SJCRH30 (cell line): ENCODE data around the gene HOXB6. TPM values are rescaled to one million over a fixed set of nuclear protein-coding genes. Genes with fewer than 3 reads are reported as not detected.

ENCODE experiments used
- DNase-seq, 2 experiments: peaks; one replicate each; pipeline ENCODE4 v3.0.0-alpha.2; 2015 to 2020
- H3K27ac ChIP-seq: fragments of 250-450 bp; sonication (Bioruptor Pico); 2 replicates; pipeline ENCODE4 v1.5.1; 2020; ENCODE audit warnings: mild to moderate bottlenecking, moderate library complexity
- H3K27me3 ChIP-seq: fragments of 250-450 bp; sonication (Bioruptor Pico); 2 replicates; pipeline ENCODE4 v1.5.1; 2020; ENCODE audit warnings: mild to moderate bottlenecking, moderate library complexity
- H3K36me3 ChIP-seq: fragments of 250-450 bp; sonication (Bioruptor Pico); 2 replicates; pipeline ENCODE4 v1.5.1; 2020; ENCODE audit warnings: mild to moderate bottlenecking, moderate library complexity
- H3K4me1 ChIP-seq: fragments of 250-450 bp; sonication (Bioruptor Pico); 2 replicates; pipeline ENCODE4 v1.5.1; 2020; ENCODE audit warnings: mild to moderate bottlenecking, moderate library complexity
- H3K4me3 ChIP-seq: fragments of 250-450 bp; sonication (Bioruptor Pico); 2 replicates; pipeline ENCODE4 v1.5.1; 2020; ENCODE audit warnings: mild to moderate bottlenecking, moderate library complexity
- H3K9me3 ChIP-seq: fragments of 250-450 bp; sonication (Bioruptor Pico); replicated peaks from 2 replicates; pipeline ENCODE4 v1.5.1; 2020; ENCODE audit warnings: mild to moderate bottlenecking, moderate library complexity
- total RNA-seq: library from RNA; depleted of rRNA; stranded (reverse); fragments of >200 nt; shearing (Covaris generic); gene quantifications from 2 replicates; pipeline ENCODE4 v1.2.3, GENCODE V29; 2014; rRNA removed

Gene HOXB6
- total RNA-seq, 1 experiment from 2014 or later = 7.5 TPM

GRCh38 chr17:48551596-48552465, 53.0 kb downstream of the HOXB6 start:
- no peaks in the 10 kb centered on the region for H3K9me3 ChIP-seq
- DNase-seq = no peak
- peaks cover 21% of the 10 kb centered on the region for H3K4me1 ChIP-seq
- peaks cover 10% of the 10 kb centered on the region; the same call in 1 of the 2 replicates for H3K36me3 ChIP-seq
- no peak overlapping the region for H3K27ac ChIP-seq
- H3K27me3 ChIP-seq = no peaks in the 10 kb centered on the region
- no peak overlapping the region for H3K4me3 ChIP-seq

- H3K27ac ChIP-seq = no peak overlapping the region
- no peaks in the 10 kb centered on the region for H3K27me3 ChIP-seq
These were observed 53.6 kb downstream of the HOXB6 start for GRCh38 chr17:48551214-48551555.

GRCh38 chr17:48550502-48551213, 54.1 kb downstream of the HOXB6 start:
- no peak for DNase-seq
- Histone ChIP-seq H3K9me3 (no peaks in the 10 kb centered on the region), H3K27ac (no peak overlapping the region), H3K4me1 (peaks cover 13% of the 10 kb centered on the region), H3K36me3 (peaks cover 10% of the 10 kb centered on the region; the same call in 1 of the 2 replicates), H3K27me3 (no peaks in the 10 kb centered on the region), H3K4me3 (no peak overlapping the region)

More at GRCh38 chr17:48551214-48551555, 53.6 kb downstream of the HOXB6 start:
- peaks cover 10% of the 10 kb centered on the region; the same call in 1 of the 2 replicates for H3K36me3 ChIP-seq
- H3K9me3 ChIP-seq = no peaks in the 10 kb centered on the region
- H3K4me1 ChIP-seq = peaks cover 16% of the 10 kb centered on the region
- no peak for DNase-seq
- H3K4me3 ChIP-seq = no peak overlapping the region

- Histone ChIP-seq H3K4me1 (peaks cover 19% of the 10 kb centered on the region), H3K4me3 (no peak overlapping the region), H3K36me3 (peaks cover 10% of the 10 kb centered on the region; the same call in 1 of the 2 replicates), H3K9me3 (no peaks in the 10 kb centered on the region), H3K27me3 (no peaks in the 10 kb centered on the region), H3K27ac (no peak overlapping the region)
- DNase-seq = no peak
These were observed 54.8 kb downstream of the HOXB6 start for GRCh38 chr17:48549914-48550501.

- DNase-seq = no peak
- Histone ChIP-seq H3K27ac (no peak overlapping the region), H3K27me3 (no peaks in the 10 kb centered on the region), H3K4me1 (peaks cover 14% of the 10 kb centered on the region), H3K4me3 (no peak overlapping the region), H3K36me3 (peaks cover 10% of the 10 kb centered on the region; the same call in 1 of the 2 replicates), H3K9me3 (no peaks in the 10 kb centered on the region)
These were observed 55.5 kb downstream of the HOXB6 start for GRCh38 chr17:48549281-48549630.

- no peak overlapping the region for H3K4me3 ChIP-seq
- no peaks in the 10 kb centered on the region for H3K27me3 ChIP-seq
- DNase-seq = no peak
- no peak overlapping the region for H3K27ac ChIP-seq
- peaks cover 14% of the 10 kb centered on the region for H3K4me1 ChIP-seq
- no peaks in the 10 kb centered on the region for H3K9me3 ChIP-seq
- peaks cover 10% of the 10 kb centered on the region; the same call in 1 of the 2 replicates for H3K36me3 ChIP-seq
These were observed 56.1 kb downstream of the HOXB6 start for GRCh38 chr17:48548523-48549280.

GRCh38 chr17:48547808-48548522, 56.8 kb downstream of the HOXB6 start:
- Histone ChIP-seq H3K36me3 (peaks cover 10% of the 10 kb centered on the region; the same call in 1 of the 2 replicates), H3K27me3 (no peaks in the 10 kb centered on the region), H3K9me3 (no peaks in the 10 kb centered on the region), H3K4me3 (no peak overlapping the region), H3K4me1 (peaks cover 14% of the 10 kb centered on the region), H3K27ac (no peak overlapping the region)
- no peak for DNase-seq

GRCh38 chr17:48546924-48547807, 57.6 kb downstream of the HOXB6 start:
- H3K4me1 ChIP-seq = peaks cover 14% of the 10 kb centered on the region
- H3K9me3 ChIP-seq = no peaks in the 10 kb centered on the region
- peak overlapping the region; percentile 0; the same call in 1 of the 2 replicates for H3K4me3 ChIP-seq
- no peak overlapping the region for H3K27ac ChIP-seq
- H3K36me3 ChIP-seq = peaks cover 9% of the 10 kb centered on the region; the same call in 1 of the 2 replicates
- DNase-seq = no peak
- H3K27me3 ChIP-seq = no peaks in the 10 kb centered on the region

- Histone ChIP-seq H3K4me1 (peaks cover 14% of the 10 kb centered on the region), H3K27ac (no peak overlapping the region), H3K9me3 (no peaks in the 10 kb centered on the region), H3K36me3 (peaks cover under 1% of the 10 kb centered on the region; the same call in 1 of the 2 replicates), H3K27me3 (no peaks in the 10 kb centered on the region), H3K4me3 (peak overlapping the region; percentile 0; the same call in 1 of the 2 replicates)
- peak; percentile 22 to 51 for DNase-seq
These were observed 58.5 kb downstream of the HOXB6 start for GRCh38 chr17:48546137-48546923.

Other genes with a start within 250 kb of the HOXB6 start
- gene SKAP1, start 174.8 kb downstream of the HOXB6 start, total RNA-seq = not detected in 2 replicates
- gene HOXB1, start 74.0 kb downstream of the HOXB6 start, total RNA-seq = not detected in 2 replicates
- gene HOXB2, start 59.9 kb downstream of the HOXB6 start, total RNA-seq = 5.9 and 7.6 TPM in 2 replicates
- 3.7 and 4.3 TPM in 2 replicates for gene HOXB4, start 26.6 kb downstream of the HOXB6 start, total RNA-seq
- 7.4 and 8.8 TPM in 2 replicates for gene HOXB3, start 14.7 kb downstream of the HOXB6 start, total RNA-seq
- 0.51 and 0.61 TPM in 2 replicates for gene HOXB5, start 11.2 kb downstream of the HOXB6 start, total RNA-seq
- 18.8 and 23.1 TPM in 2 replicates for gene HOXB7, start 6.0 kb upstream of the HOXB6 start, total RNA-seq
- gene HOXB8, start 10.3 kb upstream of the HOXB6 start, total RNA-seq = 0.13 and 0.38 TPM in 2 replicates
- 2.5 and 4.0 TPM in 2 replicates for gene HOXB9, start 21.4 kb upstream of the HOXB6 start, total RNA-seq
- not detected in 2 replicates for gene PRAC1, start 117.5 kb upstream of the HOXB6 start, total RNA-seq
- gene PRAC2, start 118.2 kb upstream of the HOXB6 start, total RNA-seq = 0.56 and 0.59 TPM in 2 replicates
- gene HOXB13, start 123.8 kb upstream of the HOXB6 start, total RNA-seq = 8.3 and 9.2 TPM in 2 replicates
- 1.4 and 2.7 TPM in 2 replicates for gene TTLL6, start 212.2 kb upstream of the HOXB6 start, total RNA-seq
- 44.8 and 48.3 TPM in 2 replicates for gene CALCOCO2, start 226.0 kb upstream of the HOXB6 start, total RNA-seq